Breast epithelium (tissue), 3 donors: ENCODE results near the gene SRPK1.

ENCODE experiments used
- POLR2A ChIP-seq: fragments of 450-650 bp; IDR thresholded peaks from one replicate; pipeline ENCODE4 v1.6.1; 2016; ENCODE audit warnings: antibody characterized with exemption, mild to moderate bottlenecking, moderate library complexity
- POLR2AphosphoS5 ChIP-seq, 3 donors: sonication (generic); formaldehyde crosslinking; IDR thresholded peaks; one replicate each; pipeline ENCODE4 v1.6.1; 2017; ENCODE audit warnings: antibody characterized with exemption in 3 of 3
- TF ChIP-seq, protein P1 (sequence below), 3 donors: fragments of 450-650 bp; IDR thresholded peaks; one replicate each; pipeline ENCODE4 v1.5.1; 2016 to 2017; ENCODE audit warnings: antibody characterized with exemption in 3 of 3, mild to moderate bottlenecking in 3 of 3, moderate library complexity in 3 of 3

DNA sequence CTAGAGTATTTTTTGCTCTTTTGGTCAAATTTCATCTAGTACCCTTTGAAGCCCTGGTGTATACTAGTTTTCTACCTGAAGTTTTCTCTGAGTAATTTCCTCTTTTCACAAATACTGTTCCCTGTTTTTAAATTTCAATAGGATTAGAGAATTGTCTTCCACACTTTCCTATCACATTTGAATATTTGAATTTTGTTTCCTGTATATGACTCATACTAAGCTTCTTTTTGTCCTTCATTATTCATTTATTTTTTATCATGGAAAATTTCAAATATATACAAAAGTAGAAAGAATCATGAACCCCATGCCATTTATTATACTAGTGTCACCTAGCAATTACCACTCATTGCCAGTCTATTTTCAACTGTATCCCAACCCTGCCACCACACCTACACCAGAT, 63.0 kb downstream of the SRPK1 start:
- TF ChIP-seq, protein P1, sequence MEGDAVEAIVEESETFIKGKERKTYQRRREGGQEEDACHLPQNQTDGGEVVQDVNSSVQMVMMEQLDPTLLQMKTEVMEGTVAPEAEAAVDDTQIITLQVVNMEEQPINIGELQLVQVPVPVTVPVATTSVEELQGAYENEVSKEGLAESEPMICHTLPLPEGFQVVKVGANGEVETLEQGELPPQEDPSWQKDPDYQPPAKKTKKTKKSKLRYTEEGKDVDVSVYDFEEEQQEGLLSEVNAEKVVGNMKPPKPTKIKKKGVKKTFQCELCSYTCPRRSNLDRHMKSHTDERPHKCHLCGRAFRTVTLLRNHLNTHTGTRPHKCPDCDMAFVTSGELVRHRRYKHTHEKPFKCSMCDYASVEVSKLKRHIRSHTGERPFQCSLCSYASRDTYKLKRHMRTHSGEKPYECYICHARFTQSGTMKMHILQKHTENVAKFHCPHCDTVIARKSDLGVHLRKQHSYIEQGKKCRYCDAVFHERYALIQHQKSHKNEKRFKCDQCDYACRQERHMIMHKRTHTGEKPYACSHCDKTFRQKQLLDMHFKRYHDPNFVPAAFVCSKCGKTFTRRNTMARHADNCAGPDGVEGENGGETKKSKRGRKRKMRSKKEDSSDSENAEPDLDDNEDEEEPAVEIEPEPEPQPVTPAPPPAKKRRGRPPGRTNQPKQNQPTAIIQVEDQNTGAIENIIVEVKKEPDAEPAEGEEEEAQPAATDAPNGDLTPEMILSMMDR (IDR thresholded peaks at IDR 0.05) = no peak
- no peak for TF ChIP-seq POLR2A
- TF ChIP-seq POLR2AphosphoS5 (IDR thresholded peaks at IDR 0.05) = no peak
